ENCODE measurements around the gene PCSK1.

PCSK1 gene

DNA sequence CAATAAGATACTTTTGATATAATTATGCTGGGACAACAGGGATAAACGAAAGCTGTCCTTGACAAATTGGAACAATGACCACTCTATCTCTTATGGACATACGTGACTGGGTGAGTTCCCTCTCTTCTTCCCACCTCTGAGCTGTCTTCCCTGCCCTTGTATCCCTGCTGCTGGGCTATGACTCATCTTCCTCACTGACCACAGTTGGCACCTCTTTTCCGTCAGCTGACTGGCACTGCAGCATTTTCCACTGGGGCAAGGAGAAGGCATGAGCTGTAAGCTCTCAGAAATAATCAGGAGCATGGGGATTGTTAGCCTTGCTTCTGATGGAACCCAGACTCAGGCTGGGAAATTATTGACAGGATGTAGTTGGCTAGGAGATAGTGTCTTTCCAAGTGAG is 48.7 kb downstream of the PCSK1 start:
- no peak overlapping the region for H2AFZ ChIP-seq (ENCODE audit: low read length)
- no peak overlapping the region for H3K4me2 ChIP-seq (ENCODE audit: low read depth, low read length, poor library complexity, severe bottlenecking)

DNA sequence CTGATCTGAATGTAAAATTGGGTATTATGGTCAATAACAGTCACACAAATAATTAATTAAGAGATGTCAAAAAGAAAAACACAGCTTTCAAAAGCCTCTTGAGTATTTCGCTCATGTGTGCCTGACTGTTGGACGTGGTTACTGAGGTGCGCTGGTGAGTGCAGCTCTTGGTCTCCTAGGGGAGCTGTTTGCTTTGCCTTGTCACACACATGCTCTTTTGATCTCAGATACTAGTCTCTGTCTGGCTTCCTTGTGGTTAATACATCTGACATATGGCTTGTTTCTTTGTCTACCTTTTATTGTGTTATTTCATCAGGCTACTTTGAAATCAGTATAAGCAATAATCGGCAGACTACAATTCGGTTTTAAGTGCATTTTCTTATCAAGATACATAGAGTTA is 51.5 kb downstream of the PCSK1 start:
- no peak overlapping the region for H3K9ac ChIP-seq (ENCODE audit: low read depth, low read length, poor library complexity, severe bottlenecking)
- H4K20me1 ChIP-seq (ENCODE audit: insufficient read depth, low read length, poor library complexity, severe bottlenecking): no peaks in the 10 kb centered on the region
- H3K36me3 ChIP-seq (ENCODE audit: insufficient read depth, low read length): no peaks in the 10 kb centered on the region
- peaks cover 7% of the 10 kb centered on the region for H3K4me1 ChIP-seq (ENCODE audit: insufficient read depth, low read length, poor library complexity, severe bottlenecking)
- no peaks in the 10 kb centered on the region for H3K79me2 ChIP-seq (ENCODE audit: insufficient read depth, low read length)
- peak overlapping the region; percentile 54 for H3K4me2 ChIP-seq (ENCODE audit: low read depth, low read length, poor library complexity, severe bottlenecking)
- TF ChIP-seq, protein P1, sequence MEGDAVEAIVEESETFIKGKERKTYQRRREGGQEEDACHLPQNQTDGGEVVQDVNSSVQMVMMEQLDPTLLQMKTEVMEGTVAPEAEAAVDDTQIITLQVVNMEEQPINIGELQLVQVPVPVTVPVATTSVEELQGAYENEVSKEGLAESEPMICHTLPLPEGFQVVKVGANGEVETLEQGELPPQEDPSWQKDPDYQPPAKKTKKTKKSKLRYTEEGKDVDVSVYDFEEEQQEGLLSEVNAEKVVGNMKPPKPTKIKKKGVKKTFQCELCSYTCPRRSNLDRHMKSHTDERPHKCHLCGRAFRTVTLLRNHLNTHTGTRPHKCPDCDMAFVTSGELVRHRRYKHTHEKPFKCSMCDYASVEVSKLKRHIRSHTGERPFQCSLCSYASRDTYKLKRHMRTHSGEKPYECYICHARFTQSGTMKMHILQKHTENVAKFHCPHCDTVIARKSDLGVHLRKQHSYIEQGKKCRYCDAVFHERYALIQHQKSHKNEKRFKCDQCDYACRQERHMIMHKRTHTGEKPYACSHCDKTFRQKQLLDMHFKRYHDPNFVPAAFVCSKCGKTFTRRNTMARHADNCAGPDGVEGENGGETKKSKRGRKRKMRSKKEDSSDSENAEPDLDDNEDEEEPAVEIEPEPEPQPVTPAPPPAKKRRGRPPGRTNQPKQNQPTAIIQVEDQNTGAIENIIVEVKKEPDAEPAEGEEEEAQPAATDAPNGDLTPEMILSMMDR (conservative IDR thresholded peaks at IDR 0.05; ENCODE audit: low read length): peak; percentile 67
- TF ChIP-seq EZH2phosphoT487 (IDR thresholded peaks at IDR 0.05; ENCODE audit: borderline replicate concordance): no peak
- H3K9me3 ChIP-seq (ENCODE audit: insufficient read depth, low read depth, low read length): no peaks in the 10 kb centered on the region
- no peak overlapping the region for H2AFZ ChIP-seq (ENCODE audit: low read length)
- no peaks in the 10 kb centered on the region for H3F3A ChIP-seq (ENCODE audit: low read depth)
- H3K27me3 ChIP-seq (ENCODE audit: insufficient read depth, low read length, poor library complexity, severe bottlenecking): no peaks in the 10 kb centered on the region
- H3K9me2 ChIP-seq (replicated peaks; ENCODE audit: low read depth, low read length): no peaks in the 10 kb centered on the region
- no peak overlapping the region for H3K4me3 ChIP-seq (ENCODE audit: low read length, poor library complexity, severe bottlenecking)

More for the DNA sequence above, 48.7 kb downstream of the PCSK1 start:
- Histone ChIP-seq H3K4me1 (ENCODE audit: insufficient read depth, low read length, poor library complexity, severe bottlenecking) (peaks cover 7% of the 10 kb centered on the region), H3F3A (ENCODE audit: low read depth) (no peaks in the 10 kb centered on the region), H3K27me3 (ENCODE audit: insufficient read depth, low read length, poor library complexity, severe bottlenecking) (no peaks in the 10 kb centered on the region), H3K9me3 (ENCODE audit: insufficient read depth, low read depth, low read length) (no peaks in the 10 kb centered on the region), H3K9ac (ENCODE audit: low read depth, low read length, poor library complexity, severe bottlenecking) (no peak overlapping the region), H3K36me3 (ENCODE audit: insufficient read depth, low read length) (no peaks in the 10 kb centered on the region), H3K9me2 (replicated peaks; ENCODE audit: low read depth, low read length) (no peaks in the 10 kb centered on the region), H3K4me3 (ENCODE audit: low read length, poor library complexity, severe bottlenecking) (no peak overlapping the region), H4K20me1 (ENCODE audit: insufficient read depth, low read length, poor library complexity, severe bottlenecking) (no peaks in the 10 kb centered on the region), H3K79me2 (ENCODE audit: insufficient read depth, low read length) (no peaks in the 10 kb centered on the region)
- TF ChIP-seq, protein P1 (conservative IDR thresholded peaks at IDR 0.05; ENCODE audit: low read length): no peak
- no peak for TF ChIP-seq EZH2phosphoT487 (IDR thresholded peaks at IDR 0.05; ENCODE audit: borderline replicate concordance)

DNA sequence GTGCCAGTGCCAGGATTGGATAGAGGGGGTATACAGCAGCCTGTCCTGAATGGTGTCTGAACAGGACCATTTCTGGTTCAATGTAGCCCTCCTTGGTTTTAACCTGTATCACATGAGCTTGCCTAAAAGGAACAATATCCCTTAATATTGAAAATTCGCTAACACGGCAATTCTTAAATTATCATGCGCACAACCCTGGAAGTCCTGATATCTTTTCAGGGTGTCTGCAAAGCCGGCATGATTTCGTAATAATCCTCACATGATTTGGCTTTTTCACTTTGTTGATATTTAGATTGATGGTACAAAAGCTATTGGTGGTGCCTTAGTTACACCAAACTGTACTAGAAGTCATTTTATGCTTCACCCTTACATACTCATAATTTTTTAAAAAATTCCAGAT is 53.2 kb downstream of the PCSK1 start:
- Histone ChIP-seq H2AFZ (ENCODE audit: low read length) (no peak overlapping the region), H3F3A (ENCODE audit: low read depth) (no peaks in the 10 kb centered on the region), H3K9me3 (ENCODE audit: insufficient read depth, low read depth, low read length) (no peaks in the 10 kb centered on the region), H3K4me3 (ENCODE audit: low read length, poor library complexity, severe bottlenecking) (no peak overlapping the region), H3K36me3 (ENCODE audit: insufficient read depth, low read length) (no peaks in the 10 kb centered on the region), H3K27me3 (ENCODE audit: insufficient read depth, low read length, poor library complexity, severe bottlenecking) (no peaks in the 10 kb centered on the region), H3K4me1 (ENCODE audit: insufficient read depth, low read length, poor library complexity, severe bottlenecking) (peaks cover 10% of the 10 kb centered on the region), H3K79me2 (ENCODE audit: insufficient read depth, low read length) (no peaks in the 10 kb centered on the region), H3K4me2 (ENCODE audit: low read depth, low read length, poor library complexity, severe bottlenecking) (no peak overlapping the region), H3K9ac (ENCODE audit: low read depth, low read length, poor library complexity, severe bottlenecking) (no peak overlapping the region), H4K20me1 (ENCODE audit: insufficient read depth, low read length, poor library complexity, severe bottlenecking) (no peaks in the 10 kb centered on the region), H3K9me2 (replicated peaks; ENCODE audit: low read depth, low read length) (no peaks in the 10 kb centered on the region)
- TF ChIP-seq, protein P1 (conservative IDR thresholded peaks at IDR 0.05; ENCODE audit: low read length): no peak
- no peak for TF ChIP-seq EZH2phosphoT487 (IDR thresholded peaks at IDR 0.05; ENCODE audit: borderline replicate concordance)

Data from Loucy (cell line).